ENCODE results near the gene CORT. TPM values are rescaled to one million over a fixed set of nuclear protein-coding genes. Genes with fewer than 3 reads are reported as not detected.
"Not testable (repeated sequence)": the region's sequence is repeated elsewhere in the genome, so short reads cannot be mapped to it uniquely, and the experiment has no call there.

CORT gene
- total RNA-seq, 2 experiments from 2014 or later = 0.50 TPM; not detected in 1

DNA sequence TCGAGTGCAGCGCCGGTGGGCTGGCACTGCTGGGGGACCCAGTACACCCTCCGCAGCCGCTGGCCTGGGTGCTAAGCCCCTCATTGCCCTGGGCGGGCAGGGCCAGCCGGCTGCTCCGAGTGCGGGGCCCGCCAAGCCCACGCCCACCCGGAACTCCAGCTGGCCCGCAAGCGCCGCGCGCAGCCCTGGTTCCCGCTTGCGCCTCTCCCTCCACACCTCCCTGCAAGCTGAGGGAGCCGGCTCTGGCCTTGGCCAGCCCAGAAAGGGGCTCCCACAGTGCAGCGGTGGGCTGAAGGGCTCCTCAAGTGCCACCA, 23.3 kb upstream of the CORT start:
- POLR2A ChIA-PET; H3K27me3 Mint-ChIP-seq; DNase-seq; H3K27ac Mint-ChIP-seq; H3K9me3 Mint-ChIP-seq; H3K4me3 Mint-ChIP-seq; H3K36me3 Mint-ChIP-seq (ENCODE audit: low read depth): not testable (repeated sequence)
- H3K4me1 Mint-ChIP-seq = peaks cover 32% of the 10 kb centered on the region
- CTCF ChIA-PET = interaction anchor here (0.9 to 1.3 kb wide), 2 partner anchors 49 to 558 kb away, joined by 3 to 6 read pairs; no protein-coding TSS in a partner anchor

DNA sequence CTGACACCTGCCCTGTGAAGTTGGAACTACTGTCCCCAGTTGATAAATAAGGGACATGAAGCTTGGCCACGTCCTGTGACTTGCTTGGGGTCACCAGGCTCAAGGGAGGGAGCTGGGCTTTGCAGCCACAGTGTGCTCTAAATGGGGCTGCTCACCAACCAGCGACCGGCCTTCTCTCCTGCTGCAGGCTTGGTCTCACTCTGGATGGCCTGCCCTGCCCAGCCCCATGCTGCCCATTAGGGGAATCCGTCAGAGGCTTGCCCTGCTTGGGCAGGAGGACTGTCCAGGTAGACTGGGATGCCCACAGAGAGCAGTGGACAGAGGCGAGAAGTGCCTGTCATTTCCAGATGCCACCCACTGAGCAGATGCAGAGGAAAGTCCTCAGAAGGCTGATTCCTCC, 20.8 kb upstream of the CORT start:
- peak overlapping the region; percentile 86 for H3K4me3 Mint-ChIP-seq
- no peak for DNase-seq
- CTCF ChIA-PET = interaction anchor here (0.5 to 5.4 kb wide), 12 partner anchors 10 to 1216 kb away, joined by 3 to 106 read pairs (median 4); partner anchors contain the start of genes KIF1B, LZIC and NMNAT1

DNA sequence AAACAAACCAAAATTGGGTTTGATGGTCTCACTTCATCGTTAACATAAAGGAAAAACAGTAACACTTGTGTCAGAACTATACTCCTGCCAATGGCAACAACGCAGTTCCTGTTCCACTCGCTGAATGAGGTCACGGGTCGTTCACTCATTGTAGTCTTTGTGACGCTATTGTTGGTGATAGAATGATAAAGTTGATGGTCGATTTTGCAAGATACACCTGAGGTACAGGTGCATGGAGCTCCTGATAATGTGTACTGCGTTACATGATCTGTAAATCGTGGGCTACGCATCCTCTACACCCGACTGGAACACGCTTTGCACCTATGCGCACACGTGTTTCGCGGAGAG, 20.0 kb upstream of the CORT start:
- DNase-seq = peak; percentile 46
- H3K9me3 Mint-ChIP-seq = no peaks in the 10 kb centered on the region
- peaks cover 39% of the 10 kb centered on the region for H3K4me1 Mint-ChIP-seq
- peak overlapping the region; percentile 86 for H3K4me3 Mint-ChIP-seq
- H3K36me3 Mint-ChIP-seq (ENCODE audit: low read depth) = no peaks in the 10 kb centered on the region
- no peaks in the 10 kb centered on the region for H3K27me3 Mint-ChIP-seq
- ChIA-PET POLR2A (interaction anchor here (0.6 to 3.3 kb wide), 17 partner anchors 10 to 714 kb away, joined by 3 to 30 read pairs (median 4); partner anchors contain the start of genes CORT, KIF1B, LZIC and NMNAT1), CTCF (interaction anchor here (0.6 to 5.4 kb wide), 23 partner anchors 9 to 777 kb away, joined by 3 to 106 read pairs (median 4); partner anchors contain the start of genes KIF1B, LZIC, NMNAT1 and PGD)
- H3K27ac Mint-ChIP-seq = peak overlapping the region; percentile 79

More for the DNA sequence above, 20.8 kb upstream of the CORT start:
- POLR2A ChIA-PET = interaction anchor here (1.0 to 3.3 kb wide), 5 partner anchors 14 to 485 kb away, joined by 3 to 30 read pairs (median 11); partner anchors contain the start of genes CORT, LZIC, NMNAT1 and PGD
- H3K9me3 Mint-ChIP-seq = no peaks in the 10 kb centered on the region
- peaks cover 39% of the 10 kb centered on the region for H3K4me1 Mint-ChIP-seq
- H3K36me3 Mint-ChIP-seq (ENCODE audit: low read depth) = no peaks in the 10 kb centered on the region
- H3K27me3 Mint-ChIP-seq = no peaks in the 10 kb centered on the region
- no peak overlapping the region for H3K27ac Mint-ChIP-seq

DNA sequence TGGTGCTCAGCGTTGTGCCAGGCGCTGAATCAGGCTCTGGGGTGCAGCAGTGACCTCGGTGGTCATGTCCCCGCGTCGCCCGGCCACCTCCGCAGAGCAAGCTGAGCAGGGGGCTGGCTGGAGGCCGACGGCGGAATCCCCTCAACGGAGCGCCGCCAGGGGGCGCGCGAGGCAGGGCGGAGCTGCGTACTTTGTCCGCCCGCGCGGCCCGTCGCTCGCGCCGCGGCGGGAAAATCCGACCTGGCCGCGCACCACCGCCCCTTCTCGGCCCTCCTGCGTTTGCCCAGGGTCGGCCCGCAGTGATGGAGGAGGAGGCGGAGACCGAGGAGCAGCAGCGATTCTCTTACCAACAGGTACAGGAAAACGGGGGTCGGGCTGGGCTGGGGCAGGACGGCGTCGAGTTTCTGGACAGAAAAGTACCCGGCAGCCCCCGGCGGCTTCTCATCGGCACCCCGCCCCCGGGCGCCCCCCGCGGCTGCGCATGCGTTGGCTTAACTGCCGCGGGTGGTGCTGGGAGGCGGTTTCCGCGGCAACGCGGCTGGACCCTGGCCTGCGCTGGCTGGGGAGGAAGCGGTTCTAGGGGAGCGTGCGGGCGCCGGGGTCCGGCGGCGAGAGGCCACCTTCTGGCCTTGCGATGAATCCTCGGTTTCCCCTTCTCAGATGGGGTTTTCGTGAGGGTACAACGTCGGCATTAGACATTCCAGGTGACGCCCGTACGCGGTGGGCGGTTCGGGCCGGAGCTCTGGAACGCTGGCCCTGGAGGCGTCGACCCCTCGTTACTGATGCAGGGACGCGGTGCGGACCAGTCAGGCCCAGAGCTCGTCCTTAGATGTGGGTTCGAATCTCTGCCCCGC, 19.4 kb upstream of the CORT start, which contains the start of gene CENPS:
CENPS (plus strand) TSS at position 218 of the 854 bp plus-strand sequence; CDS start at position 303, 85 bp downstream.
- Mint-ChIP-seq H3K27me3 (no peaks in the 10 kb centered on the region), H3K9me3 (no peaks in the 10 kb centered on the region), H3K4me1 (peaks cover 39% of the 10 kb centered on the region), H3K27ac (peak within 1 kb of the TSS; percentile 79), H3K4me3 (peak within 1 kb of the TSS; percentile 86), H3K36me3 (ENCODE audit: low read depth) (no peaks in the 10 kb centered on the region)
- CTCF ChIA-PET = interaction anchor here (0.6 to 5.4 kb wide), 27 partner anchors 9 to 777 kb away, joined by 3 to 106 read pairs (median 4); partner anchors contain the start of genes KIF1B, LZIC, NMNAT1 and PEX14
- POLR2A ChIA-PET = interaction anchor here (0.6 to 3.3 kb wide), 23 partner anchors 9 to 715 kb away, joined by 3 to 30 read pairs (median 4); partner anchors contain the start of genes CORT, KIF1B, LZIC and NMNAT1
- DNase-seq = peak; percentile 85

DNA sequence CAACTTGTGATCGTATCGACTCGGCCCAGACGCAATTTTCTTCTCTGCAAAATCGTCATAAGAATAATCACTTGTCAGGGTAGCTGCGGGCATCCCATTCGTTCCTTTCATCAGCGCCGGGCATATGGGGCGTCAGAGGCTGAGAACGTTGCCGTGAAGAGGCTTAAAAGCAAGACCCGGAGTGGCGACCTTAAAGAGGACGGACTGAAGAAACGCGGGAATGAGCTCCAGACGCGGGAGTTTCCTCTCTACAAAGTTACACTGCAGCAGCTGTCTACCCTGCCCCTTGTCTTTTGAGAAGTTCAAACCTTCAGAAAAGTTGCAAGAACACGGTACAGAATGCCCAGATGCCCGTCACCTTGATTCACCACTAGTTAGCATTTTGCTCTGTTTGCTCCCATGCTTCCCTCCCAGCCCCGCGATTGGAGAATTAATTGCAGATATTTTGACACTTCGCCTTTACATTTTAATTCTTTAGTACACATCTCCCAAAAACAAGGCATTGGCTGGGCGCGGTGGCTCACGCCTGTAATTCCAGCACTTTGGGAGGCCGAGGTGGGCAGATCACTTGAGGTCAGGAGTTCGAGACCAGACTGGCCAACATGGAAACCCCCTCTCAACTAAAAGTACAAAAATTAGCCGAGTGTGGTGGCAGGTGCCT, 18.6 kb upstream of the CORT start:
- no peak for DNase-seq
- ChIA-PET CTCF (interaction anchor here (0.6 to 5.4 kb wide), 10 partner anchors 12 to 563 kb away, joined by 3 to 106 read pairs (median 7); partner anchors contain the start of genes DFFA and KIF1B), POLR2A (interaction anchor here (0.7 to 3.3 kb wide), 14 partner anchors 9 to 716 kb away, joined by 3 to 30 read pairs (median 4); partner anchors contain the start of genes CORT, KIF1B, LZIC and NMNAT1)

DNA sequence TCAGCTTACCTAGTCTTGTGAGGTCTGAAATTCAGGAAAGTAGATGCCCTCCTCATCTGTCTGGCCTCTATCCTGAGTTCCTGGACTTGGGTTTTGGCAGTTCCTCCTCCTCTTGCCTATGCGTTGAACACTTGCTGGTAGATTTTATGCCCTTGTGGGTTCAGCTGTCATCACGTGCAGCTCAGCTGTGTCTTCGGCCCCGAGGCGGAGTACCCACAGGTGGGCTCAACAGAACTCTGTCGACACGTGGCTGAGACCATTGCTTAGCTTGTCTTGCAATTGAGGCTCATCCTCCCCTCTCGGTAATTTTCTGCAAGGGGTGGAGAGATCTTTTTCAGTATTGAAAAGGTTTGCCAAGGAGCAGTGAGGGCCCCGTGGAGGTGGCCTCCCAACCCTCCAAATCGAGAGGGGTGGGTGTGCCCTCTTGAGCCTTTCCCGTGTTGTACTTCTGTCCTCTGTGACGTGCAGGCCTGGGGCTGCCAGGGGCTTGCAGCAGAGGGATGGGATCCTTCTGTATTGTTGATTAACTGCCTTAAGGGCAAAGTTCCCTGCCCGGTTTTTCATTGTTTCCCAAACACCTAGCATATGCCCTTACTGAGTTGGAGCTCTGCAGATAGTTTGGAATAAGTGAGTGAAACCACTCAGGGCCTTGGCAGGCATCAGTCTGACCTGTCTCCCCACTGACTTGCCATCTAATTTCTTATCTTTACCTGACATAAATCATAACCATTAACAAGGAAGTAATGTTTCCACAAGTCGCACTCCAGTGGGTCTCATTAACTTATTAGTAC, 16.7 kb upstream of the CORT start:
- Mint-ChIP-seq H3K36me3 (ENCODE audit: low read depth) (no peaks in the 10 kb centered on the region), H3K27me3 (no peaks in the 10 kb centered on the region), H3K4me3 (no peak overlapping the region), H3K4me1 (peaks cover 35% of the 10 kb centered on the region), H3K9me3 (no peaks in the 10 kb centered on the region), H3K27ac (no peak overlapping the region)
- DNase-seq = no peak
- ChIA-PET CTCF (interaction anchor here (5.4 kb wide), 1 partner anchor 60 kb away, joined by 106 read pairs; no protein-coding TSS in a partner anchor), POLR2A (interaction anchor here (1.3 to 1.5 kb wide), 3 partner anchors 9 to 59 kb away, joined by 3 to 4 read pairs (median 4); no protein-coding TSS in a partner anchor)

More for the DNA sequence above, 18.6 kb upstream of the CORT start:
- H3K27me3 Mint-ChIP-seq = no peaks in the 10 kb centered on the region
- peak overlapping the region; percentile 79 for H3K27ac Mint-ChIP-seq
- no peaks in the 10 kb centered on the region for H3K9me3 Mint-ChIP-seq
- peak overlapping the region; percentile 86 for H3K4me3 Mint-ChIP-seq
- H3K36me3 Mint-ChIP-seq (ENCODE audit: low read depth) = no peaks in the 10 kb centered on the region
- peaks cover 39% of the 10 kb centered on the region for H3K4me1 Mint-ChIP-seq

DNA sequence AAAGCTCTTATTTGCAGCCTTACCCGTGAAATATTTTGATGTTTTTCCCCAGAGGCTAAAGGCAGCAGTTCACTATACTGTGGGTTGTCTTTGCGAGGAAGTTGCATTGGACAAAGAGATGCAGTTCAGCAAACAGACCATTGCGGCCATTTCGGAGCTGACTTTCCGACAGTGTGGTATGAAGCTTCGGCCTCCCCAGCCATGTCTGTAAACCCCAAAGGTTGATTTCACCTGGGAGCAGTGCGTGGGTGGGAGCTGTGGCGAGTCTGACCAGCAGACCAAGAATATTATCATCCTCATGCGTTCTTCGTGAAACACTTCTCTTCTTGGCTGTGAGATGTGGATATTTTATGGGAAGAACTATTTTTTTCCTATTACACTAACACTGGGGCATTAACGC, 16.0 kb upstream of the CORT start:
- POLR2A ChIA-PET = interaction anchor here (1.3 to 1.5 kb wide), 2 partner anchors 9 to 58 kb away, joined by 3 to 4 read pairs; no protein-coding TSS in a partner anchor
- DNase-seq = no peak
- Mint-ChIP-seq H3K9me3 (no peaks in the 10 kb centered on the region), H3K4me1 (peaks cover 30% of the 10 kb centered on the region), H3K27me3 (no peaks in the 10 kb centered on the region), H3K36me3 (ENCODE audit: low read depth) (no peaks in the 10 kb centered on the region), H3K4me3 (no peak overlapping the region), H3K27ac (no peak overlapping the region)
- CTCF ChIA-PET = interaction anchor here (1.1 kb wide), 1 partner anchor 60 kb away, joined by 5 read pairs; no protein-coding TSS in a partner anchor

DNA sequence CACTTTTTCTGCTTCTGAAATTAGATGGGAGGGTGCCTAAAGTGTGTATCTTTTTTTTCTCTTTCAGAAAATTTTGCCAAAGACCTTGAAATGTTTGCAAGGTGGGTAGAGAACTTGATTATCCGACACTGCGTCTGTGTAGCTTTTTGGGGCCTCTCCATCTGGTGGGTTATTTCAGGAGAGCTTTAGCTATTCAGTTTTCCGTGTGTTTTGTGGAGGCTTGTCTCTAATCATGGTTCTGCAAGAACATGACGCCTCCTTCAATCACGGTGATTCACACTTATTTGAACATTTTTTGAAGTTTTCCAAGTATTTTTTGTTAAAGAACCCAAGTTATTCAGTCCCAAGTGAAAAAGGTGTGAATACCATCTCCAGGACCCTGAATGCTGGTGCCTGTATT, 15.2 kb upstream of the CORT start:
- POLR2A ChIA-PET = interaction anchor here (0.5 to 1.3 kb wide), 2 partner anchors 58 to 166 kb away, joined by 3 read pairs; no protein-coding TSS in a partner anchor
- no peak for DNase-seq
- Mint-ChIP-seq H3K4me3 (no peak overlapping the region), H3K36me3 (ENCODE audit: low read depth) (no peaks in the 10 kb centered on the region), H3K4me1 (peaks cover 23% of the 10 kb centered on the region), H3K9me3 (no peaks in the 10 kb centered on the region), H3K27me3 (no peaks in the 10 kb centered on the region), H3K27ac (no peak overlapping the region)
- CTCF ChIA-PET = interaction anchor here (1.1 to 1.9 kb wide), 2 partner anchors 59 to 225 kb away, joined by 5 read pairs; partner anchors contain the start of gene KIF1B

DNA sequence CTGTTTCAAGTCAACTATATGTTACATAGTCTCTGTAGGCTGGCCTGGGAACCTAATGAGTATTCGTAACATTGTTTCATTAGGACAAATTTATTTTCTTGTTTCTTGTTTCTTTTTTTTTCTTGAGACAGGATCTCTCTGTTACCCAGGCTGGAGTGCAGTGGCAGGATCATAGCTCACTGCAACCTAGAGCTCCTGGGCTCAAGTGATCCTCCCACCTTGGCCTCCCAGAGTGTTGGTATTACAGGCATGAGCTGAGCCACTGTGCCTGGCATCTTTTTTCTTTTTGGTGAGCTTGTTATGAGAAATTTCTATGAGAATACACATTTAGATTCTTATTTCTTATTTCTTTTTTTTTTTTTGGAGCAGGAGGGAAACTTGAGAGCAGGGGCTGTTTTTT, 12.8 kb upstream of the CORT start:
- no peak for DNase-seq
- Mint-ChIP-seq H3K36me3 (ENCODE audit: low read depth) (no peaks in the 10 kb centered on the region), H3K9me3 (no peaks in the 10 kb centered on the region), H3K27me3 (no peaks in the 10 kb centered on the region), H3K4me1 (peaks cover 4% of the 10 kb centered on the region), H3K4me3 (no peak overlapping the region), H3K27ac (no peak overlapping the region)
- ChIA-PET CTCF (interaction anchor here (1.2 kb wide), 1 partner anchor 52 kb away, joined by 5 read pairs; no protein-coding TSS in a partner anchor), POLR2A (no interaction called here)

DNA sequence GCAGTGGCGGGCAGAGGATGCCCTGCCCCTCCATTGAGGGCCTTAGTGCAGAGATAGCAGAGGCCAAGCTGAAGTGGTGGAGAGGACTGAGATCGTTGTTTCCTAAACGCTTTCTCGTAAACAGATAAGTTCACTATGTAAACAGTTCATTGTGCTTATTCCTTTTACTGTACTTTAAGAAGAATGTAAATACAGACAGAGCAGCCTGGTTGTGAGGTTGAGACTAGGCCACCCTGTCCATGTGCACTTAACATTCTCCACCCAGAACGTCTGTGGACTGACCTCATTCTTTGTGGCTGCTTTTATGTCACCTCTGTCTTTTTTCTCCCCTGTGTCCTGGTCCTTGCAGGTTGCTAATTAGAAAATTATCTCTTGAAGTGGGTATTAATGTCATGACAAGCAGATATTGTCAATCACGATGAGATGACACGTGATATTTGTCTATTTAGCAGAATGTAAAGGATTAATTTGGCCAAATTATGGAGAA, 11.1 kb upstream of the CORT start:
- ChIA-PET POLR2A (interaction anchor here (1.1 kb wide), 1 partner anchor 52 kb away, joined by 3 read pairs; no protein-coding TSS in a partner anchor), CTCF (interaction anchor here (1.5 kb wide), 1 partner anchor 9 kb away, joined by 4 read pairs; the partner anchor contains the start of gene CENPS)
- Mint-ChIP-seq H3K36me3 (ENCODE audit: low read depth) (no peaks in the 10 kb centered on the region), H3K4me3 (no peak overlapping the region), H3K27ac (no peak overlapping the region), H3K4me1 (no peaks in the 10 kb centered on the region), H3K27me3 (no peaks in the 10 kb centered on the region), H3K9me3 (no peaks in the 10 kb centered on the region)
- no peak for DNase-seq

DNA sequence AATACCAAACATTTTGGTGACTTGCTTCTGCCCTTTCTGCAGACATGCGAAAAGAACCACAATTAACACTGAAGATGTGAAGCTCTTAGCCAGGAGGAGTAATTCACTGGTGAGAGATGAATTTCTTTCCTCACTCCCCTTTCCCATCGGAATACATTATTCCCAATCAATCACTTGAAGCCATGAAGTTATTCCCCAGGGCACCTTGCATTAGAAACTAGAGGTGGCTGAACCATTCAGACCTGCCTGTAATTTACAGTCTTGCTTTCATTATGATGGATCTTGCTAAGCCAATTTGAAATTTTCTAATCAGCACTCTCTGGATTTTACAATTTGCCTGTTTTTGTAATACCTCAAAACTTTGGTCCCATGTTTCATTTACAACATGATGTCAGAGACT, 9.5 kb upstream of the CORT start:
- no peak for DNase-seq
- Mint-ChIP-seq H3K27ac (no peak overlapping the region), H3K9me3 (no peaks in the 10 kb centered on the region), H3K4me3 (no peak overlapping the region), H3K36me3 (ENCODE audit: low read depth) (no peaks in the 10 kb centered on the region), H3K27me3 (no peaks in the 10 kb centered on the region), H3K4me1 (no peaks in the 10 kb centered on the region)
- ChIA-PET POLR2A (interaction anchor here (1.0 kb wide), 1 partner anchor 9 kb away, joined by 4 read pairs; no protein-coding TSS in a partner anchor), CTCF (no interaction called here)

DNA sequence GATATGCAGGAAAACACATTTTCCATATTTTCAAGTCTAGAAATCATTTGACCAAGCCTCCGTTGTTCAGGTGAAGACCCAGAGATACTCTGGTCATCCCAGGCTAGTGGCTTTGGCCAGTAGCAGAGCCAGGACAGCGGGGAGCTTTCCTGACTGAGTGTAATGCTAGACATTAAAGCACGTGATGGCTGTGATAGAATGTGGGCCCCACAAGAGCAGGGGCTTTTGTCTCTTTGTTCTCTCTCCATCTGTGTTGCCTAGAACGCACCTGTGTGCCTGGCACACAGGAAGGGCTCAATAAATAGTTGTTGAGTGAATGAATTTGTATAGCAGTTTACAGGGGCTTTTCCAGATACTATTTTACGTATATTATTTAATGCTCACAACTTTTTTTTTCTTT, 9.0 kb upstream of the CORT start:
- Mint-ChIP-seq H3K4me3 (no peak overlapping the region), H3K9me3 (no peaks in the 10 kb centered on the region), H3K27me3 (no peaks in the 10 kb centered on the region), H3K36me3 (ENCODE audit: low read depth) (no peaks in the 10 kb centered on the region), H3K27ac (no peak overlapping the region), H3K4me1 (no peaks in the 10 kb centered on the region)
- CTCF ChIA-PET = no interaction called here
- no peak for DNase-seq
- POLR2A ChIA-PET = no interaction called here
